NCI-H774 (cell line): ENCODE data around the gene RBL2.

Experiments used
- DNase-seq: peaks from one replicate; lab custom pipeline; 2025; lab: John Stamatoyannopoulos, UW

The RBL2 gene

GRCh38 chr16:53449816-53450517 lies 15.7 kb downstream of the RBL2 start:
- DNase-seq: no peak

GRCh38 chr16:53453928-53454327 lies 19.7 kb downstream of the RBL2 start:
- no peak for DNase-seq

GRCh38 chr16:53456625-53457024 lies 22.4 kb downstream of the RBL2 start:
- DNase-seq: no peak

GRCh38 chr16:53457670-53458069 lies 23.4 kb downstream of the RBL2 start:
- DNase-seq: no peak

GRCh38 chr16:53458635-53459034 lies 24.4 kb downstream of the RBL2 start:
- DNase-seq: no peak

GRCh38 chr16:53465606-53466280 lies 31.5 kb downstream of the RBL2 start:
- no peak for DNase-seq

- no peak for DNase-seq
These were observed 42.6 kb downstream of the RBL2 start for GRCh38 chr16:53476867-53477266.

- DNase-seq: no peak
These were observed 44.7 kb downstream of the RBL2 start for GRCh38 chr16:53478965-53479364.

GRCh38 chr16:53480394-53480793 lies 46.1 kb downstream of the RBL2 start:
- DNase-seq: no peak

GRCh38 chr16:53482123-53482522 lies 47.9 kb downstream of the RBL2 start:
- DNase-seq: no peak

GRCh38 chr16:53484542-53484941 lies 50.3 kb downstream of the RBL2 start:
- DNase-seq: no peak

GRCh38 chr16:53486230-53486629 lies 52.0 kb downstream of the RBL2 start:
- DNase-seq: no peak

- DNase-seq: no peak
These were observed 55.5 kb downstream of the RBL2 start for GRCh38 chr16:53489755-53490154.

- DNase-seq: no peak
These were observed 58.2 kb downstream of the RBL2 start for GRCh38 chr16:53492503-53492902.

- DNase-seq: no peak
These were observed 60.4 kb downstream of the RBL2 start for GRCh38 chr16:53494636-53495035.

GRCh38 chr16:53495325-53495724 lies 61.1 kb downstream of the RBL2 start:
- DNase-seq: no peak

GRCh38 chr16:53498984-53499383 lies 64.7 kb downstream of the RBL2 start:
- DNase-seq: no peak

- no peak for DNase-seq
These were observed 67.1 kb downstream of the RBL2 start for GRCh38 chr16:53501216-53501859.

GRCh38 chr16:53502331-53503269 lies 68.3 kb downstream of the RBL2 start, which contains the start of gene AKTIP:
Gene AKTIP, minus strand, starts transcription at chr16:53503209. Its CDS starts 2,950 bp downstream, at chr16:53500259.
- peak; percentile 68 for DNase-seq

- DNase-seq: peak; percentile 99
These were observed 69.1 kb downstream of the RBL2 start for GRCh38 chr16:53503270-53503923.

GRCh38 chr16:53503991-53504663 lies 69.9 kb downstream of the RBL2 start:
- DNase-seq: no peak
